HG03064 (cell line): ENCODE data around the gene NRG2.

Source experiments
- ATAC-seq: cut with Tn5 transposase; IDR thresholded peaks from one replicate; pipeline ENCODE4 v1.9.1; 2021; ENCODE audit warnings: low read depth; ENCODE audit not compliant: unreplicated experiment

NRG2 gene

GRCh38 chr5:139951983-139952382, 91.1 kb downstream of the NRG2 start:
- no peak for ATAC-seq

- no peak for ATAC-seq
Measured at GRCh38 chr5:139951296-139951924, 91.7 kb downstream of the NRG2 start.

GRCh38 chr5:139950436-139950835, 92.7 kb downstream of the NRG2 start:
- ATAC-seq: no peak

GRCh38 chr5:139949710-139950109, 93.4 kb downstream of the NRG2 start:
- ATAC-seq: no peak

GRCh38 chr5:139947727-139948126, 95.4 kb downstream of the NRG2 start:
- no peak for ATAC-seq

GRCh38 chr5:139946440-139946839, 96.7 kb downstream of the NRG2 start:
- no peak for ATAC-seq

GRCh38 chr5:139946006-139946405, 97.1 kb downstream of the NRG2 start:
- no peak for ATAC-seq

- no peak for ATAC-seq
Measured at GRCh38 chr5:139942243-139942642, 100.9 kb downstream of the NRG2 start.

- ATAC-seq: no peak
Measured at GRCh38 chr5:139930406-139930805, 112.7 kb downstream of the NRG2 start.

GRCh38 chr5:139926797-139927503, 116.1 kb downstream of the NRG2 start:
- ATAC-seq: no peak

GRCh38 chr5:139925650-139926640, 117.2 kb downstream of the NRG2 start:
- no peak for ATAC-seq

- no peak for ATAC-seq
Measured at GRCh38 chr5:139925216-139925562, 117.9 kb downstream of the NRG2 start.

GRCh38 chr5:139924294-139925215, 118.5 kb downstream of the NRG2 start:
- ATAC-seq: no peak

GRCh38 chr5:139919308-139919707, 123.8 kb downstream of the NRG2 start:
- no peak for ATAC-seq

GRCh38 chr5:139915834-139916233, 127.3 kb downstream of the NRG2 start:
- no peak for ATAC-seq

GRCh38 chr5:139915266-139915665, 127.8 kb downstream of the NRG2 start:
- ATAC-seq: no peak

- no peak for ATAC-seq
Measured at GRCh38 chr5:139914218-139914807, 128.8 kb downstream of the NRG2 start.

GRCh38 chr5:139912804-139913203, 130.3 kb downstream of the NRG2 start:
- ATAC-seq: no peak

GRCh38 chr5:139912158-139912557, 130.9 kb downstream of the NRG2 start:
- ATAC-seq: no peak
